Left ventricle myocardium superior (tissue), 1 donor: Measurements from ENCODE around the gene SULT4A1. TPM values are rescaled to one million over a fixed set of nuclear protein-coding genes. Genes with fewer than 3 reads are reported as not detected.

Experiments
- ATAC-seq: fragments of 200-7000 bp; cut with Tn5 transposase; one replicate; pipeline ENCODE4 v1.9.1; 2020; ENCODE audit warnings: mild to moderate bottlenecking, moderate library complexity
- DNase-seq: peaks from one replicate; pipeline ENCODE4 v3.0.0-alpha.2; 2020
- intact Hi-C: fragments of 100-400 bp; cut with micrococcal nuclease; formaldehyde crosslinking; loops from one replicate; pipeline ENCODE4 v1.11.0; 2022
- total RNA-seq: library from RNA; stranded (reverse); fragmentation: NEBNext Ultra II Directional; extraction: Animal tissue kit (Norgen Biotek cat#: 25700); gene quantifications from one replicate; pipeline ENCODE4 v1.2.1, GENCODE V29; 2021
- donor health status: DM: no; HTN: yes; CAD: no; lungs with severe emphysema.

The SULT4A1 gene
- total RNA-seq, 1 donor from 2014 or later, result 0.45 TPM

- DNase-seq, result no peak
- intact Hi-C loops, result no loop called here
- no peak for ATAC-seq
These were observed 11.8 kb downstream of the SULT4A1 start for GRCh38 chr22:43850529-43850928.

GRCh38 chr22:43849731-43850130 lies 12.6 kb downstream of the SULT4A1 start:
- ATAC-seq, result no peak
- intact Hi-C loops, result no loop called here
- DNase-seq, result no peak

GRCh38 chr22:43848366-43849171 lies 13.7 kb downstream of the SULT4A1 start:
- DNase-seq, result peak; percentile 57
- peak; percentile 81 for ATAC-seq
- intact Hi-C loops, result no loop called here

- DNase-seq (no peak), ATAC-seq (no peak)
- intact Hi-C loops, result no loop called here
These were observed 14.7 kb downstream of the SULT4A1 start for GRCh38 chr22:43847376-43848289.

GRCh38 chr22:43846966-43847365 lies 15.3 kb downstream of the SULT4A1 start:
- no peak for ATAC-seq
- no peak for DNase-seq
- intact Hi-C loops, result no loop called here

- intact Hi-C loops, result no loop called here
- DNase-seq (no peak), ATAC-seq (no peak)
These were observed 16.3 kb downstream of the SULT4A1 start for GRCh38 chr22:43845981-43846380.

- intact Hi-C loops, result no loop called here
- ATAC-seq, result no peak
- no peak for DNase-seq
These were observed 17.5 kb downstream of the SULT4A1 start for GRCh38 chr22:43844560-43845545.

- DNase-seq (no peak), ATAC-seq (no peak)
- intact Hi-C loops, result no loop called here
These were observed 18.4 kb downstream of the SULT4A1 start for GRCh38 chr22:43843783-43844530.

- no peak for DNase-seq
- no peak for ATAC-seq
- intact Hi-C loops, result no loop called here
These were observed 20.6 kb downstream of the SULT4A1 start for GRCh38 chr22:43841742-43842141.

- DNase-seq (no peak), ATAC-seq (no peak)
- intact Hi-C loops, result no loop called here
These were observed 21.5 kb downstream of the SULT4A1 start for GRCh38 chr22:43840851-43841250.

GRCh38 chr22:43840431-43840830 lies 21.9 kb downstream of the SULT4A1 start:
- no peak for ATAC-seq
- no peak for DNase-seq
- intact Hi-C loops, result no loop called here

- intact Hi-C loops, result no loop called here
- no peak for DNase-seq
- ATAC-seq, result no peak
These were observed 22.5 kb downstream of the SULT4A1 start for GRCh38 chr22:43839781-43840180.

- intact Hi-C loops, result no loop called here
- DNase-seq (no peak), ATAC-seq (no peak)
These were observed 23.6 kb downstream of the SULT4A1 start for GRCh38 chr22:43838571-43839307.

- ATAC-seq, result no peak
- intact Hi-C loops, result no loop called here
These were observed 24.2 kb downstream of the SULT4A1 start for GRCh38 chr22:43838161-43838560.

GRCh38 chr22:43837666-43838065 lies 24.6 kb downstream of the SULT4A1 start:
- DNase-seq, result no peak
- ATAC-seq, result no peak
- intact Hi-C loops, result no loop called here

More at GRCh38 chr22:43838161-43838560, 24.2 kb downstream of the SULT4A1 start:
- DNase-seq, result no peak

GRCh38 chr22:43835736-43836135 lies 26.6 kb downstream of the SULT4A1 start:
- DNase-seq (no peak), ATAC-seq (no peak)
- intact Hi-C loops, result no loop called here

GRCh38 chr22:43835166-43835565 lies 27.1 kb downstream of the SULT4A1 start:
- intact Hi-C loops, result no loop called here
- no peak for DNase-seq
- no peak for ATAC-seq
